HG02678 (cell line): Measurements from ENCODE around the gene GALNT17.

Source experiments
- ATAC-seq: cut with Tn5 transposase; IDR thresholded peaks from one replicate; pipeline ENCODE4 v1.9.1; 2021; ENCODE audit warnings: mild to moderate bottlenecking, moderate library complexity; ENCODE audit not compliant: unreplicated experiment

Gene GALNT17

GRCh38 chr7:71486856-71487628 is 355.1 kb downstream of the GALNT17 start:
- no peak for ATAC-seq

GRCh38 chr7:71488308-71488707 is 356.4 kb downstream of the GALNT17 start:
- ATAC-seq, result no peak

- ATAC-seq, result no peak
Observed at GRCh38 chr7:71491336-71491735, 359.4 kb downstream of the GALNT17 start.

GRCh38 chr7:71495828-71496227 is 363.9 kb downstream of the GALNT17 start:
- no peak for ATAC-seq

- no peak for ATAC-seq
Observed at GRCh38 chr7:71497256-71497946, 365.5 kb downstream of the GALNT17 start.

- ATAC-seq, result no peak
Observed at GRCh38 chr7:71498381-71498780, 366.4 kb downstream of the GALNT17 start.

- ATAC-seq, result no peak
Observed at GRCh38 chr7:71504697-71505441, 372.9 kb downstream of the GALNT17 start.

GRCh38 chr7:71506822-71507221 is 374.9 kb downstream of the GALNT17 start:
- ATAC-seq, result no peak

GRCh38 chr7:71507680-71508602 is 376.0 kb downstream of the GALNT17 start:
- no peak for ATAC-seq

- ATAC-seq, result no peak
Observed at GRCh38 chr7:71509381-71509780, 377.4 kb downstream of the GALNT17 start.

- no peak for ATAC-seq
Observed at GRCh38 chr7:71511361-71511807, 379.4 kb downstream of the GALNT17 start.

- no peak for ATAC-seq
Observed at GRCh38 chr7:71517940-71518699, 386.2 kb downstream of the GALNT17 start.

GRCh38 chr7:71518880-71519279 is 386.9 kb downstream of the GALNT17 start:
- no peak for ATAC-seq

GRCh38 chr7:71521506-71521905 is 389.6 kb downstream of the GALNT17 start:
- ATAC-seq, result no peak

GRCh38 chr7:71526106-71526505 is 394.2 kb downstream of the GALNT17 start:
- no peak for ATAC-seq

GRCh38 chr7:71527213-71527612 is 395.3 kb downstream of the GALNT17 start:
- no peak for ATAC-seq

GRCh38 chr7:71535616-71536015 is 403.7 kb downstream of the GALNT17 start:
- ATAC-seq, result no peak

GRCh38 chr7:71538210-71538609 is 406.3 kb downstream of the GALNT17 start:
- ATAC-seq, result no peak

- ATAC-seq, result no peak
Observed at GRCh38 chr7:71539615-71540014, 407.7 kb downstream of the GALNT17 start.
